ENCODE results near the gene SKI.

DNA sequence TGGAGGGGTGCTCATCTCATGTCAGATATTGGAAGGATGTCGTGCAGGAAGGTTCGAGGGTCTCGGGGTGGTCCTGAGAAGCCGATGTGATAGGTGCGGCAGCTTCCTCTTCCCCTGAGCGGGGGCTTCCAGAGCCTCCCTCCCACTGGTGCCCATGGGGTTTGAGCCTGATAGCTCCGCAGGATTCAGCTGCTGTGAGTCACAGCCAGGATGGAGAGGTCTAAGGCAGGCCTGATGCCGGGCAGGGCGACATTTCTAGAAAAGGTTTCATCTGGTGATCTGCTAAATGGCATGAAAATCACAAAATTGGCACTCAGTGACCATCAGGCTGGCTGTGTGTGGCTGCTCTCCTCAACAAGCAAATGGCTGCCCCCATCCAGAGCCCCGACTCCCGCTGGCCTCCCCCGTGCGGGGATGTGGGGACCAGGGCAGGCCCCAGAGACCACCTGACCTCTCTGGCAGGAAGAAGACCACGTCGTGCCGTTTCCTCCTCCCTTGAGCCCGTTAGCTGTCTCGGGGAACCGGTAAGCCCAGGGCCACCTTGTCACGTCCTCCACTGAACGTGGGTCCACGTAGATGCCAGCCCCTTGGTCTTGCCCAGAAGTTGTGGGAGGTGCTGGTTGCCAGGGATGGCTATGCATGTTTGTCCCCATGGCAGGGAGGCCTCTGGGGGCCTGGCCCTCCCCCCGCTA is 66.1 kb downstream of the SKI start:
- TF ChIP-seq, protein P1, sequence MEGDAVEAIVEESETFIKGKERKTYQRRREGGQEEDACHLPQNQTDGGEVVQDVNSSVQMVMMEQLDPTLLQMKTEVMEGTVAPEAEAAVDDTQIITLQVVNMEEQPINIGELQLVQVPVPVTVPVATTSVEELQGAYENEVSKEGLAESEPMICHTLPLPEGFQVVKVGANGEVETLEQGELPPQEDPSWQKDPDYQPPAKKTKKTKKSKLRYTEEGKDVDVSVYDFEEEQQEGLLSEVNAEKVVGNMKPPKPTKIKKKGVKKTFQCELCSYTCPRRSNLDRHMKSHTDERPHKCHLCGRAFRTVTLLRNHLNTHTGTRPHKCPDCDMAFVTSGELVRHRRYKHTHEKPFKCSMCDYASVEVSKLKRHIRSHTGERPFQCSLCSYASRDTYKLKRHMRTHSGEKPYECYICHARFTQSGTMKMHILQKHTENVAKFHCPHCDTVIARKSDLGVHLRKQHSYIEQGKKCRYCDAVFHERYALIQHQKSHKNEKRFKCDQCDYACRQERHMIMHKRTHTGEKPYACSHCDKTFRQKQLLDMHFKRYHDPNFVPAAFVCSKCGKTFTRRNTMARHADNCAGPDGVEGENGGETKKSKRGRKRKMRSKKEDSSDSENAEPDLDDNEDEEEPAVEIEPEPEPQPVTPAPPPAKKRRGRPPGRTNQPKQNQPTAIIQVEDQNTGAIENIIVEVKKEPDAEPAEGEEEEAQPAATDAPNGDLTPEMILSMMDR (IDR thresholded peaks at IDR 0.05) = no peak
- no peak for TF ChIP-seq POLR2A (IDR thresholded peaks at IDR 0.05)

Measured in prostate gland (tissue), 2 donors.